ENCODE measurements around the gene CLTRN. TPM values are rescaled to one million over a fixed set of nuclear protein-coding genes. Genes with fewer than 3 reads are reported as not detected.

Gene CLTRN
- total RNA-seq, 1 experiment from 2014 or later, result 1.7 TPM

DNA sequence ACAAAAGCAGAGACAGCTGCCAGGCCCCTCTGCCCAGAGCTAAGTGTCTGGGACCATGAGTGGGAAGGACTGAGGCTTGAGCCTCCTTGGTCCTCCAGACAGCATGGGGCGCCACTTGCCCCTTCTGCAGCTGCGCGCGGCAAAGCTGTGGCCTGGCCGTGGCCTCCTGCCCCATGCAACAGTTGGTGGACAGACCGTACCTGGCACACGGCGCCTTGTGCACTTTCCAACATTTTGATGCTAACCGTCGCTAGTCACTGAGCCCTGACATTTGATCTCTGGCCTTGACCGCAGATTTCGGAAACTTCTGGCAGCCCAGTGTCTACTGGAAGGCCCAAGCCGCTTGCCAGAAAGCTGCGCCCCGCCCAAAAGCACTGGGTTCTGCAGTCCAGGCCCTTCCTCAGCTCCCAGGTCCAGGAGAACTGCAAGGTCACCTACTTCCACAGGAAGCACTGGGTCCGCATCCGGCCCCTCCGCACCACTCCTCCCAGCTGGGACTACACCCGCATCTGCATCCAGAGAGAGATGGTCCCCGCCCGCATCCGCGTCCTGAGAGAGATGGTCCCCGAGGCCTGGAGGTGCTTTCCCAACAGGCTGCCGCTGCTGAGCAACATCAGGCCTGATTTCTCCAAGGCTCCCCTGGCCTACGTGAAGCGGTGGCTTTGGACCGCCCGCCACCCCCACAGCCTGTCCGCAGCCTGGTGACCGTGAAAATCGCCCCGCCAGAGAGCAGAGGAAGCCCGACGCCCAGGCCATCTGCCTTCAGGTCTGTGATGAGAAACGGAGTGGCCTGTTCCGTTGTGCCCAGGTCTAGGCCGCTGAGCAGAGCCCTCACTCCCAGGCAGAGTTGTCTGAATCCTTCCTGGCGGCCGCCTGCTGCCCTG lies 38.1 kb upstream of the CLTRN start:
- no peak overlapping the region for H3K27ac Mint-ChIP-seq (ENCODE audit: unreplicated experiment)
- Histone ChIP-seq H3K9me3 (no peaks in the 10 kb centered on the region), H3K4me1 (no peaks in the 10 kb centered on the region), H3K36me3 (ENCODE audit: control insufficient read depth, insufficient read depth, low read length) (no peaks in the 10 kb centered on the region), H3K27me3 (replicated peaks; ENCODE audit: control insufficient read depth, insufficient read depth, low read length) (no peaks in the 10 kb centered on the region), H3K4me3 (ENCODE audit: low read depth, low read length) (no peak overlapping the region)
- intact Hi-C loops (cut with micrococcal nuclease; ENCODE audit: unreplicated experiment), result no loop called here
- BruUV-seq (replicated peaks), result no TSS peak
- ChIA-PET POLR2A (no interaction called here), CTCF (no interaction called here)
- H3K9me3 Mint-ChIP-seq (ENCODE audit: unreplicated experiment), result no peaks in the 10 kb centered on the region
- no peaks in the 10 kb centered on the region for H3K27me3 Mint-ChIP-seq (ENCODE audit: insufficient read depth, unreplicated experiment)
- peaks cover 2% of the 10 kb centered on the region for H3K36me3 Mint-ChIP-seq (ENCODE audit: insufficient read depth, unreplicated experiment)
- TF ChIP-seq, protein P1, sequence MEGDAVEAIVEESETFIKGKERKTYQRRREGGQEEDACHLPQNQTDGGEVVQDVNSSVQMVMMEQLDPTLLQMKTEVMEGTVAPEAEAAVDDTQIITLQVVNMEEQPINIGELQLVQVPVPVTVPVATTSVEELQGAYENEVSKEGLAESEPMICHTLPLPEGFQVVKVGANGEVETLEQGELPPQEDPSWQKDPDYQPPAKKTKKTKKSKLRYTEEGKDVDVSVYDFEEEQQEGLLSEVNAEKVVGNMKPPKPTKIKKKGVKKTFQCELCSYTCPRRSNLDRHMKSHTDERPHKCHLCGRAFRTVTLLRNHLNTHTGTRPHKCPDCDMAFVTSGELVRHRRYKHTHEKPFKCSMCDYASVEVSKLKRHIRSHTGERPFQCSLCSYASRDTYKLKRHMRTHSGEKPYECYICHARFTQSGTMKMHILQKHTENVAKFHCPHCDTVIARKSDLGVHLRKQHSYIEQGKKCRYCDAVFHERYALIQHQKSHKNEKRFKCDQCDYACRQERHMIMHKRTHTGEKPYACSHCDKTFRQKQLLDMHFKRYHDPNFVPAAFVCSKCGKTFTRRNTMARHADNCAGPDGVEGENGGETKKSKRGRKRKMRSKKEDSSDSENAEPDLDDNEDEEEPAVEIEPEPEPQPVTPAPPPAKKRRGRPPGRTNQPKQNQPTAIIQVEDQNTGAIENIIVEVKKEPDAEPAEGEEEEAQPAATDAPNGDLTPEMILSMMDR (IDR thresholded peaks at IDR 0.05; ENCODE audit: insufficient read depth in 1 of 2, low read depth in 1 of 2, low read length in 1 of 2, severe bottlenecking in 1 of 2, unreplicated experiment in 1 of 2), result no peak
- DNase-seq, result no peak
- H3K4me1 Mint-ChIP-seq (ENCODE audit: low read depth, unreplicated experiment), result no peaks in the 10 kb centered on the region
- no peak overlapping the region for H3K4me3 Mint-ChIP-seq (ENCODE audit: unreplicated experiment)

DNA sequence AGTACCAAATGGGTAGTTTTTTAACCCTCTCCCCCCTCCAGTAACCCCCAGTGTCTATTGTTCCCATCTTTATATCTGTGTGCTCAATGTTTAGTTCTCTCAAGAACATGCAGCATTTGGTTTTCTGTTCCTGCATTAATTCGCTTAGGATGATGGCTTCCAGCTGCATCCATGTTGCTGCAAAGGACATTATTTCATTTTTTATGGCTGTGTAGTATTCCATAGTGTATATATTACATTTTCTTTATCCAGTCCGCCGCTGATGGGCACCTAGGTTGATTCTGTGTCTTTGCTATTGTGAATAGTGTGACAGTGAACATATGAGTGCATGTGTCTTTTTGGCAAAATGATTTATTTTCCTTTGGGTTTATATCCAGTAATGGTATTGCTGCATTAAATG lies 31.9 kb upstream of the CLTRN start:
- no peak overlapping the region for H3K4me3 Mint-ChIP-seq (ENCODE audit: unreplicated experiment)
- no peaks in the 10 kb centered on the region for H3K4me1 Mint-ChIP-seq (ENCODE audit: low read depth, unreplicated experiment)
- TF ChIP-seq, protein P1 (IDR thresholded peaks at IDR 0.05; ENCODE audit: insufficient read depth in 1 of 2, low read depth in 1 of 2, low read length in 1 of 2, severe bottlenecking in 1 of 2, unreplicated experiment in 1 of 2), result no peak
- peaks cover 6% of the 10 kb centered on the region for H3K36me3 Mint-ChIP-seq (ENCODE audit: insufficient read depth, unreplicated experiment)
- no peak for DNase-seq
- H3K27me3 ChIP-seq (replicated peaks; ENCODE audit: control insufficient read depth, insufficient read depth, low read length), result no peaks in the 10 kb centered on the region
- POLR2A ChIA-PET, result no interaction called here
- intact Hi-C loops (cut with micrococcal nuclease; ENCODE audit: unreplicated experiment), result no loop called here
- H3K4me1 ChIP-seq, result no peaks in the 10 kb centered on the region
- H3K4me3 ChIP-seq (ENCODE audit: low read depth, low read length), result no peak overlapping the region
- no peaks in the 10 kb centered on the region for H3K27me3 Mint-ChIP-seq (ENCODE audit: insufficient read depth, unreplicated experiment)
- BruUV-seq (replicated peaks), result no TSS peak
- H3K9me3 Mint-ChIP-seq (ENCODE audit: unreplicated experiment), result no peaks in the 10 kb centered on the region
- no peaks in the 10 kb centered on the region for H3K9me3 ChIP-seq
- H3K36me3 ChIP-seq (ENCODE audit: control insufficient read depth, insufficient read depth, low read length), result no peaks in the 10 kb centered on the region
- no peak overlapping the region for H3K27ac Mint-ChIP-seq (ENCODE audit: unreplicated experiment)
- CTCF ChIA-PET, result no interaction called here

DNA sequence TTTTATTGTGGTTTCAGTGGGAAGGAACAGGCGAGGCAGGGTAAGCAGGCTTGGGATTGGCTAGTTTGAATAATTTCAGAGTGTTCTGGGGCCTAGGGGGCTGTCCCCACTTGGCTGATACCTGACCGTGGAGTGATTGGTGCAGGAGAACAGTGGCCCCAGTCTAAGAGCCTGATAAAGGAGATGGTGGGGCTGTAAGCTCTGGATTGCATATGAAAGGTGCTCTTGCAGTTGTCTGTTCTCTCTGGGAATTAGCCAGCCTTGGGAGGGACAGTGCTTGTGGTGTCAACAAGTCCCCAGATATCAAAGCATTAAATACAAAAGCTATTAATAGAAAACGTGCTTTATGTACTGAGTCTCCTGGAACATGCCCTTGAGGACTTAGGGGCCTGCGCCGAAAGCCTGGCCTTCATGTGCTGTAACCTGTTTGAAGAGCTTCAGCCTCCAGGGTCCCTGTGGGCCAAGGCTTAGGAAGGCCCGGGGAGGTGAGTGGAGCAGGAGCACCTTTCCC lies 30.4 kb upstream of the CLTRN start:
- no peaks in the 10 kb centered on the region for H3K9me3 ChIP-seq
- no peaks in the 10 kb centered on the region for H3K9me3 Mint-ChIP-seq (ENCODE audit: unreplicated experiment)
- DNase-seq, result no peak
- no peaks in the 10 kb centered on the region for H3K27me3 ChIP-seq (replicated peaks; ENCODE audit: control insufficient read depth, insufficient read depth, low read length)
- H3K4me3 ChIP-seq (ENCODE audit: low read depth, low read length), result no peak overlapping the region
- H3K27me3 Mint-ChIP-seq (ENCODE audit: insufficient read depth, unreplicated experiment), result no peaks in the 10 kb centered on the region
- H3K4me1 Mint-ChIP-seq (ENCODE audit: low read depth, unreplicated experiment), result no peaks in the 10 kb centered on the region
- CTCF ChIA-PET, result interaction anchor here (0.6 kb wide), 1 partner anchor 137 kb away, joined by 5 read pairs; no protein-coding TSS in a partner anchor
- TF ChIP-seq, protein P1 (IDR thresholded peaks at IDR 0.05; ENCODE audit: insufficient read depth in 1 of 2, low read depth in 1 of 2, low read length in 1 of 2, severe bottlenecking in 1 of 2, unreplicated experiment in 1 of 2), result no peak
- peaks cover 16% of the 10 kb centered on the region for H3K36me3 Mint-ChIP-seq (ENCODE audit: insufficient read depth, unreplicated experiment)
- H3K4me3 Mint-ChIP-seq (ENCODE audit: unreplicated experiment), result no peak overlapping the region
- no peaks in the 10 kb centered on the region for H3K36me3 ChIP-seq (ENCODE audit: control insufficient read depth, insufficient read depth, low read length)
- no peaks in the 10 kb centered on the region for H3K4me1 ChIP-seq
- POLR2A ChIA-PET, result no interaction called here
- H3K27ac Mint-ChIP-seq (ENCODE audit: unreplicated experiment), result no peak overlapping the region
- BruUV-seq (replicated peaks), result no TSS peak
- intact Hi-C loops (cut with micrococcal nuclease; ENCODE audit: unreplicated experiment), result no loop called here
